MCF 10A (cell line): Measurements from ENCODE around the gene CACNA1C. TPM values are rescaled to one million over a fixed set of nuclear protein-coding genes. Genes with fewer than 3 reads are reported as not detected.

Source experiments
- BruUV-seq: library from RNA; stranded (reverse); fragments of 400-500 nt; replicated peaks from 2 replicates; lab custom pipeline; 2021; lab: Mats Ljungman, UMichigan
- CTCF ChIA-PET: fragments of 300-600 bp; sonication (Branson Sonifier 250); formaldehyde crosslinking; extraction: SDS; loops from one replicate; lab custom pipeline; 2021; ENCODE audit warnings: antibody characterized with exemption, inconsistent platforms; lab: Yijun Ruan, JAX
- POLR2A ChIA-PET: fragments of 300-600, 350-650 bp; sonication (Branson Sonifier 250); formaldehyde crosslinking; extraction: SDS; loops from one replicate; lab custom pipeline; 2020; ENCODE audit warnings: antibody characterized with exemption, inconsistent platforms; lab: Yijun Ruan, JAX
- DNase-seq: peaks from one replicate; pipeline ENCODE4 v3.0.0-alpha.2; 2018; ENCODE audit not compliant: unreplicated experiment
- H3K27ac Mint-ChIP-seq: one replicate; pipeline ENCODE4 v1.8.0; 2022; ENCODE audit warnings: mild to moderate bottlenecking, low read depth, mixed read lengths; ENCODE audit not compliant: unreplicated experiment
- H3K27me3 Mint-ChIP-seq: one replicate; pipeline ENCODE4 v1.8.0; 2022; ENCODE audit warnings: mixed read lengths; ENCODE audit not compliant: insufficient read depth, unreplicated experiment
- H3K36me3 Mint-ChIP-seq: one replicate; pipeline ENCODE4 v1.8.0; 2022; ENCODE audit warnings: mild to moderate bottlenecking, moderate library complexity, mixed read lengths; ENCODE audit not compliant: insufficient read depth, unreplicated experiment
- H3K4me1 Mint-ChIP-seq: one replicate; pipeline ENCODE4 v1.8.0; 2022; ENCODE audit warnings: mixed read lengths; ENCODE audit not compliant: insufficient read depth, unreplicated experiment
- H3K4me3 Mint-ChIP-seq: one replicate; pipeline ENCODE4 v1.8.0; 2022; ENCODE audit warnings: mild to moderate bottlenecking, moderate library complexity, mixed read lengths; ENCODE audit not compliant: unreplicated experiment
- H3K9me3 Mint-ChIP-seq: one replicate; pipeline ENCODE4 v1.8.0; 2022; ENCODE audit warnings: mixed read lengths; ENCODE audit not compliant: unreplicated experiment
- CTCF ChIP-seq: fragments of 200-600 bp; IDR thresholded peaks from one replicate; pipeline ENCODE4 v1.8.0; 2022; ENCODE audit warnings: antibody characterized with exemption, mild to moderate bottlenecking; ENCODE audit not compliant: unreplicated experiment
- intact Hi-C: fragments of 100-400 bp; cut with micrococcal nuclease; formaldehyde crosslinking; loops from 2 replicates; pipeline ENCODE4 v1.14.1; 2022
- total RNA-seq: library from RNA; stranded (reverse); gene quantifications from 2 replicates; pipeline ENCODE4 v1.2.3, GENCODE V29; 2022

Gene CACNA1C
- total RNA-seq, 1 experiment from 2014 or later, result not detected

GRCh38 chr12:2526371-2526770 lies 473.6 kb downstream of the CACNA1C start:
- DNase-seq, result no peak
- no TSS peak for BruUV-seq
- TF ChIP-seq CTCF, result no peak
- intact Hi-C loops, result no loop called here
- H3K36me3 Mint-ChIP-seq, result no peaks in the 10 kb centered on the region
- H3K9me3 Mint-ChIP-seq, result no peaks in the 10 kb centered on the region
- no peaks in the 10 kb centered on the region for H3K4me1 Mint-ChIP-seq
- H3K4me3 Mint-ChIP-seq, result no peak overlapping the region
- peaks cover 31% of the 10 kb centered on the region for H3K27me3 Mint-ChIP-seq
- H3K27ac Mint-ChIP-seq, result no peak overlapping the region
- POLR2A ChIA-PET, result no interaction called here
- CTCF ChIA-PET, result no interaction called here

GRCh38 chr12:2528001-2528400 lies 475.2 kb downstream of the CACNA1C start:
- intact Hi-C loops, result no loop called here
- Mint-ChIP-seq H3K4me3 (no peak overlapping the region), H3K27me3 (peaks cover 32% of the 10 kb centered on the region), H3K9me3 (no peaks in the 10 kb centered on the region), H3K36me3 (no peaks in the 10 kb centered on the region), H3K4me1 (no peaks in the 10 kb centered on the region), H3K27ac (no peak overlapping the region)
- BruUV-seq, result no TSS peak
- ChIA-PET CTCF (no interaction called here), POLR2A (no interaction called here)
- no peak for TF ChIP-seq CTCF
- no peak for DNase-seq

GRCh38 chr12:2529807-2530206 lies 477.0 kb downstream of the CACNA1C start:
- intact Hi-C loops, result no loop called here
- POLR2A ChIA-PET, result interaction anchor here (0.6 kb wide), 1 partner anchor 111 kb away, joined by 3 read pairs; no protein-coding TSS in a partner anchor
- no peaks in the 10 kb centered on the region for H3K36me3 Mint-ChIP-seq

GRCh38 chr12:2531371-2531770 lies 478.6 kb downstream of the CACNA1C start:
- Mint-ChIP-seq H3K4me1 (no peaks in the 10 kb centered on the region), H3K4me3 (no peak overlapping the region), H3K27me3 (peaks cover 62% of the 10 kb centered on the region), H3K9me3 (no peaks in the 10 kb centered on the region), H3K27ac (no peak overlapping the region), H3K36me3 (no peaks in the 10 kb centered on the region)
- intact Hi-C loops, result no loop called here
- CTCF ChIA-PET, result interaction anchor here (0.9 kb wide), 1 partner anchor 11 kb away, joined by 3 read pairs; no protein-coding TSS in a partner anchor
- no TSS peak for BruUV-seq
- POLR2A ChIA-PET, result no interaction called here
- no peak for DNase-seq
- TF ChIP-seq CTCF, result no peak

More at GRCh38 chr12:2529807-2530206, 477.0 kb downstream of the CACNA1C start:
- H3K27ac Mint-ChIP-seq, result no peak overlapping the region
- H3K9me3 Mint-ChIP-seq, result no peaks in the 10 kb centered on the region
- no peak overlapping the region for H3K4me3 Mint-ChIP-seq
- CTCF ChIA-PET, result no interaction called here
- TF ChIP-seq CTCF, result no peak
- H3K4me1 Mint-ChIP-seq, result no peaks in the 10 kb centered on the region
- no TSS peak for BruUV-seq
- H3K27me3 Mint-ChIP-seq, result peaks cover 48% of the 10 kb centered on the region
- no peak for DNase-seq
